HG03342 (cell line): ENCODE data around the gene KCTD16.

Source experiments
- ATAC-seq: cut with Tn5 transposase; IDR thresholded peaks from one replicate; pipeline ENCODE4 v1.9.1; 2021; ENCODE audit warnings: mild to moderate bottlenecking, moderate library complexity; ENCODE audit not compliant: unreplicated experiment

KCTD16 gene

DNA sequence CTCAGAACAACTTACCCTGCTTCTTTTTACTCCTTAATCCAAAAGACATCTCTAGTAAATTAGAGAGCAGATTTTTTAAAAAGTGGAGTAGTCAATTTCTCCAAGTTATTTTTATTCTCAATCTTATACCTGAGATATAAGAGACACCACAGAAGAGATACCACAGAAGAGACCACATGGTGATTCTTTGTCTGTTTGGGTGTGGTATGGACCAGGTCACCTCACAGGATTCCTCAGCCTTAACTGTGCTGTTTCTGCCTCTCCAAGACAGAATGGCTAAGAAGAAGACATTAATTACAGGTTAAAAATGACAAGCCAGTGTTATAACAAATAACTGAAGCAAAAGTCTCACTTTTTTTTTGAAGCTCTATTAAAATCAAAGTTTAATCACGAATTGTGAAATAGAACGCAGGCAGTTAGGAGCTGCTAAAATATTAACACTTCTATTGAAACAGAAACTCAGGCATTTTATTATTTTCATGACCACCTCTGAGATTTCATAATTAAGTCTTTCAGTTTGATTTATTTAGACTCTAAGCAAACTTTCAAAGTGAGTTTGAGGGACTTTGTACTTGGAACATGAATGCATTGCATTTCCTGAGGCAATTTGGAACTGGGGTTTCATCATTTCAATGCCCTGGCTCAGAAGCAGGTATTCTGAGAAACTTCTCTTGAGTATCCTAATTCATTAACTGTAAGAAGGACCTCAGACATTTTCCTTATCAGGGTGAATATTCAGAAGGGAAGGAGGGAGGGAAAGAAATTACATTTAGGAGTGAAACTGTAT, 280.7 kb downstream of the KCTD16 start:
- no peak for ATAC-seq

- no peak for ATAC-seq
Measured at GRCh38 chr5:144453753-144454152, 283.1 kb downstream of the KCTD16 start.

GRCh38 chr5:144457160-144457559, 286.5 kb downstream of the KCTD16 start:
- no peak for ATAC-seq

DNA sequence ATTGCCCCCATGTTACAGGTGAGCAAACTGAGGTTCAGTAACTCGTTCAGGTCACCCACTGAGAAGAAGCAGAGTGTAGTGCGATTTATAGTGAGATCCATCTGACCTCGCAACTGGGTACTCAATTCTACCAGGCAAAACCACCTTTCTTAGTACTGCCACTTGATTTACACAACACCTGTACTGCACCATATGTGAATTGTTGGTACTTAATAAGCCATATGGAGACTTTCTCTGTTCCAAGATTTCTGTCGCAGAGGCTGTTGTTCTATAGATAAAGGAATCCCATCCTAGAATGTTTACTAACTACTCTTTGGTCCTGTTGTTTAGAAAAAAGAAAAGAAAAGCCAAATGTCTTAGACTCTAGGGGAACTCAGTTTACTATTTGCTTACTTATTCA, 287.5 kb downstream of the KCTD16 start:
- ATAC-seq, result no peak

DNA sequence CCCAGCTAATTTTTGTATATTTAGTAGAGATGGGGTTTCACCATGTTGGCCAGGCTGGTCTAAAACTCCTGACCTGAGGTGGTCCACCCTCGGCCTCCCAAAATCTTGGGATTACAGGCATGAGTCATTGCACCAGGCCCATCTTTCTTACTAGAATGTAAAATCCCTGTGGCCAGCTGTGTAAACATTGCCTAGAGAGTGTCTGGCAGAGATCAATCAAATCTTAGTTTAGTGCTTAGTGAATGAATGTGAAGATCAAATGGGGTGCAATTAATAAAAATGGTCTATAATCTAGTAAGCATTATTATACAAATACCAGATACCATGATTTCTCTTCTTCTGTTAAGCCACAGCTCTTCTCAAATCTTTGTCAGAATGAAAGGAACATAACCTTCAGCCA, 289.9 kb downstream of the KCTD16 start:
- ATAC-seq, result no peak

DNA sequence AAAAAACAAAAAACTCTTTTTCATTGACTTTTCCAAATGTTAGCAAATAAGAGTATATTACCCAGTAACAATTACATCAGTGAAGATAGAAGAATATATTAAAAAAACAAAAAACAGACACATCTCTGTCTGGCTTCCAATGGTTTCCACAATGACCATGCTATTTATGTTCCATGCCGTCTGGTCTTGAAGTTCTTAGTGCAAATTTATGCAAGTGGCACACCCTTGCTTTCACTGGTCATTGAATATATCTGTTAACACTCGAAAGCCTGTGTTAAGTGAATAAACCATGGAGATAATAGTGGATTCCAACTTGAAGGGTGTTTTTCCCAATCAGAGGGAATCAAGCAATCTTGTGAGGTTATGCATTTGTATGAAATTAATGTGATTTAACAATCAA, 291.9 kb downstream of the KCTD16 start:
- ATAC-seq, result no peak

DNA sequence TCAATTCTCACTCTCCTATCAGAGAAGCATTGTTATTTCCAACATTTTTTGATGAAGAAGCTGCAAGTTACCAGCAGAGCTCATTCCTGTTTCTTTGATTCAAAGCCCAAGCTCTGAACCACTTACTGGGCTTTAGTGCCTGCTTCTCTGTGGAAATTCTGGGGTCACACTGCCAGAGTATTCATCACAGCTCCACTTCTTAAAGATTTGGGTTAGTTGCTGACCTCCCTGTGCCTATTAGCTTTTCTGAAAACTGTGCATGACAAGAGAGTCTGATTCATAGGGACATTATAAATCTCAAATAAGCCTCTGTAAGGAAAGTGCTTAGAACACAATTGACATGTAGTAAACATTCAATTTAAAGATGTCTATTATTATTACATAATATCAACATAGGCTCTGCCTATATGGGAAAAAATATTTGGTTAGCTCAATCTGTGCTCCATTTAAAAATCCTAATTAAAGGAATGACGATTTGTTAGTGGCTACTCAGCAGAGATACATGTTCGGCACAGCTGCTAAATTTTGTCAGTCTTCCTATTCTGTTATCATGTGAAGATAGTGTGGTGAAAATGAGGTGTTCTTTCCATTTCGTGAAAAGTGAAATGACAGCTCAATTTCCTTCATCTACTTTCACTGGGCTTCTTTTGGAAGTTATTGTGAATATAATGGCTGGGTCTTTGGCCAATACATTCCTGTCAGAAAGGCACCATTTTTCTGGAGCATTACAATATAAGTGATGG, 293.0 kb downstream of the KCTD16 start:
- no peak for ATAC-seq

DNA sequence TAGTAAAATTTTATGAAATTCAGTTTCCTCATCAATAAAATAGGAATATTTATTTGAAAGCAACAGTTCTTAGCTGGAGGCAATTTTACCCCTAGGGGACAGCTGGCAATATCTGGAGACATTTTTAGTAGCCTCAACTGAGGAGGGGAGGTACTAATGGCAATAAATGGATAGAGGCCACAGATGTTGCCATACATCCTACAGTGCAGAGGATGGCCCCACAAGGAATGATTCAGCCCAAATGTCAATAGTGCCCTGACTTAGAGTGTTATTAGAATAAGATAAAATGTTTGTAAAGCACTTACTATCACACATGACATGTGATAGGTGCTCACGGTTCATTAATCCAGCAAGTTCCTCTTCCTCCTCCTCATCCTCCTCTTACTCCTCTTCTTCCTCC, 293.6 kb downstream of the KCTD16 start:
- no peak for ATAC-seq

DNA sequence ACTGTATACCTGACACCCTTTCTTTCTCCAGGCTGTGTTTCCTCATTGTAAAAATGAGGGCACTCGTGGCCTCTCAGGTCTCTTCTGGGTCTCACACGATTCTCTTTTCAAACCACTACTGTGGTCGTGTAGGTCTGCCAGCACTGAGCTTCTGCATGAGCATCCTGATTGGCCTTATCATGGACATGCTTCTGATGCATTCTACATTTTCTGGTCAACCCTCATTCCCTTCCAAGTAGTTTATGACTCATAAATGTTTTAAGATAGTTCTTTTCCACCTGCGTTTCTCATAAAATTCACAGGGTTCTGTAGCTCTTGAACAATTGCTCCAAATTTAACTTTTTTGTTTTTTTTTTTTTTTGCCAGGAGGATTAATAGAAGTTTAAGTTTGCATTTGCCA, 294.8 kb downstream of the KCTD16 start:
- no peak for ATAC-seq

DNA sequence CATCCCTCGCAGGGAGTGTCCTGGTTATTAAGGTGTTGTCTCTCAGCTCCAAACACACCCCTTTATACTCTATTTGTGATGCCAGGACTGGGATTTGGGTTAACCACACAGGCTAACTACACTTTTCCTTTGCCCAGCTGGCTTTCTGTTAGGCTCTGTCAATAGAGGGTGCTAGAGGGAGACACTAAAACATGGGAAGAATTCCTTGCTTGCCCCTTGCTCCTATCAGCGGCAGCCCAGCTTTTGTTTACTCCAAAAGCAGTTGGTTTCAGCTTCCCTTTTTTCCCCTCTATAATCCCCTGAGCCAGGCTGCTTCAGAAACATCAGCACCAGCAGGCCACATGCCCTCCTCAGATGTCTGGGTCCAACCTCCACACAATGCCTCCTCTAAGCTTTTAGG, 297.1 kb downstream of the KCTD16 start:
- no peak for ATAC-seq

DNA sequence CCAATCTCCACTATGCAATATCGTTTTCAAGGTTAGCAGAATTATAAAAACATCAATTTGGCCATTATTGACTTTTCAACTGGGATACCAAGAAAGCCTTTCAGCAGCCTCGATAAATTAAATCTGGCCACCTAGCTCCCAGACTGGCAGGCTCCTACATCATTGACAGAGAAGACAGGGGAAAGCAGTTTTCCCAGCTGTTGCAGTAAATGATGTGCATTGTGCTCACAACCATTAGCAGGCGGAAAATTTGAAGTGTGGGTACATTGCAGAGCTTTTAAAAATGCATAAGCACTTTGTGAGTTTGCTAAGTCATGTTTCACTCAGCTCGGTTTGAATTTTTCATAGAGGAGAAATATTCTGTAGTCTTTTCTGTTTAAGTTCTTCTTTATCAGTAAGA, 297.9 kb downstream of the KCTD16 start:
- ATAC-seq, result no peak

DNA sequence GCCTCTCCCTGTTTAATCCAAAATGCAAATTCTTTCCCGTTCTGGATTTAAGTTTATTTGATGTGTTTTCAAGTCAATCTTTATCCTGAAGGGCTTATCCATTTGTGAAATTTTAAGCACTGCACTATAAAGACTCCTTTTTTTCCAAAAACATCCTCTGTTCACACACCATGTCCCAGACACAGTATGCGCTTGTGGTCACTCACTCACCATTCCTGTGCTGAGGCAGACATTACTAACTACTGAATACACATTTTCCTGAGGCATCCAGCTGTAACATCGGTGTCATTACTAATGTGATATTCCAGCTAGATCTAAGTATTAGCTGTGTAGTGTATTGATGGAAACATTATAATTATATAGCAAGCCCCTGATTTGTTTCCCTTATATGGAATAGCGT, 298.4 kb downstream of the KCTD16 start:
- ATAC-seq, result no peak

DNA sequence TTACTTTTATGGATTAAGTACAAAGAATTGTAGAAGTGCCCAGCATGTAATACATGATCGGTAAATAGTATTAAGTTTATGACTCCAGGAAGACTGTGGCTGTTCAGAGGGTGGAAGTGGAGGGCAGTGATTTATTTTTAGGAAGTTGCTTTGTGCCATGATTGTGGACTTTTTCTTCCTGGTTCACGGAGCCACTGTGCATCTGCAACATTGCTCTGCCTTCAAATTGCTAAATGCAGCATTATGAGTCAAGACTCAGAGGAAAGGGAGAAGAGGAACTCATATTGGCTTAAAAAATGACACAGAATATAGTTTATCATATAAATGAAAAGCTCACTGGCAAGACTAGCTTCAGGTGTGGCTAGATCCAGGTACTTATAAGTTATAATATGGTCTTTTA, 301.5 kb downstream of the KCTD16 start:
- no peak for ATAC-seq

GRCh38 chr5:144473650-144474049, 303.0 kb downstream of the KCTD16 start:
- no peak for ATAC-seq

DNA sequence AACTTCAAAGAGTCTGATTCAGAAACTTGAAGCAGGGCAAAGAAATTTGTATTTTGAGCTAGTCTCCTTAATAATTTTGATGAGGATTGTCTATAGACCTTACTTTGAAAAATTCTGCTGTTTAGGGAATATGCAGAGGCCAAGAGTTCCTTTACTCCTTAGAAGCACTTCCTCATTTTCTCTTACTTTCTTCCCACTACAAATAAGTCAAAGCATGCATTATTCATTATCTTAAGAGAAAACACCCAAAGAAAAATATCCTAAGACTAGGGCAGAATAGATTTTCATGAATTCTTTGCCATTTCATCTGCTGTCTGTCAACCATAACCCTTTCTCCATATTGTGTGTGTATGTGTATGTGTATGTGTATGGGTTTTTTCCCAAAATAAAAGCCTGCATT, 307.9 kb downstream of the KCTD16 start:
- no peak for ATAC-seq

DNA sequence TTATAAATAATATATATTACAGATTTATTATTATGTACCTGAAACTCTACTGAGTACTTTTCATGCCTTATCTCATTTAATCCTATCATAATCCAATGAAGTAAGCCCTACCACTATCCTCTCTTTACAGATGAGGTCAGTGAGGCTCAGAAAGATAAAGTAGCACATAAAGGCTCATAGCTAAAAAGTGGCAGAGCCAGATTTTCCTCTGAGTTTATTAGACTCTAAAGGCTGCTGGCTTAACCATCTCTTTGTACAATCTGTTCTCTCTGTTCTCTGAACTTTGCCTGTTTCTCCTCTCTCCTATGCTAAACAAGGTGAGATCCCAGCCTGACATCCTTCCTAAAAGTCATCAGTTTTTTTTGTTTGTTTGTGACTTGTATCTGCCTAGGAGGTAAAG, 311.2 kb downstream of the KCTD16 start:
- no peak for ATAC-seq

- no peak for ATAC-seq
Measured at GRCh38 chr5:144484124-144484897, 313.6 kb downstream of the KCTD16 start.

DNA sequence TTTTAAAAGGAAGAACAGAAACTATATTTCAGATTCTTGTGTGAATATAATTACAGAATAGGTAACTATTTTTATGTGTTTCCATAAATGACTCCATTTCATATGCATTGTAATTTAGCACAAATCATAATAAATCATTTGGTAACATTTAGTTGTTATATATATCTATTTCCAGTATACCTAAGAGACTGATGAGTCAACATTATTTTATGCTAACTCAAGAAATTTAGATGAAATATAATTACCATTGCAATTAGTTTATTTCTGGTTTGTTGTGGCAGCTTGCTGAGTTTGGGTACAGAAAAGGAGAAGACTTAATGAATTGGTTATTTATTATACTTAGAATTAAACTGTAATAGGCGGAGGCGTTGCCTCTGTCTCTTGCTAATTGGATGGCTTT, 314.9 kb downstream of the KCTD16 start:
- no peak for ATAC-seq

DNA sequence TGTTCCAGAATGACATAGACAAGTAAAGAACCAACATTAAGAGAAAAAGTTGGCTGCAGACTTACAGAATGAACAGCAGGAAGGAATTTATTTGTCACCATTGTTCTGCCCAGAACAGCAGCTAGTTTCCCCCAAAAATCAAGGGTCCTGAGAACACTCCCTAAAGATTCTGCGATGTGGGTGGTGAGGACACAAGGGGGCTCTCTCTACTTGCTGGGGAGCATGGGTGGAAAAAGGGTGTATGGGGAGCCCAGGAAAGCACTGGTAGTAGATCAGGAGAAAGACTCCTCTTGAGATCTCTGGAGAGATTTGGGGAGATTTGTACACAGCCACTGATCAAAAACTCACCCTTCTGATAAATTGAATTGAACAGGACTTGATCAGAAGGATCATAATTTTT, 316.5 kb downstream of the KCTD16 start:
- ATAC-seq, result no peak

DNA sequence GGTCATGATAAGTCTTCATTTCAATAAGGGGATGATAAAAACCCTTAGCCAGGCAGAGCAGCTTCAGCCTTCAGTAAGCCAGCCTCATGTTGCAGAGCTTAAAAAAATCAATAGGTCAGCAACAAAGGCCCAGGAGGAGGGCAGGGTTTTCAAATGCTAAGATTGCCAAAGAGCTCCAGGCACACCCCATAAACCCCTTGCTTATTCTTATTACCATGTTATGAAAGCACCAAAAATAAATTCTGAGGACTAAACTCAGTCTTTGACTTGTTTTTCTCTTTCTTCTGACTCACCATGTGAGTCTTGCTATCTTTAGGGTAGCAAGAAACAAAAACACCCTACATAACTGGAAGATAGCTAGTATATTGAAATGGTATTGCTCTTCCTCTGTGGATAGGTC, 317.1 kb downstream of the KCTD16 start:
- ATAC-seq, result no peak

GRCh38 chr5:144503123-144503522, 332.4 kb downstream of the KCTD16 start:
- ATAC-seq, result no peak
